PC-3 (cell line): ENCODE data around the gene MGA. TPM values are rescaled to one million over a fixed set of nuclear protein-coding genes. Genes with fewer than 3 reads are reported as not detected.

Experiments
- ATAC-seq: fragments of 200-7000 bp; cut with Tn5 transposase; 2 replicates; pipeline ENCODE4 v1.9.1; 2020; ENCODE audit warnings: mild to moderate bottlenecking, moderate library complexity
- BruUV-seq: library from RNA; stranded (reverse); fragments of 400-500 nt; replicated peaks from 2 replicates; lab custom pipeline; 2021; lab: Mats Ljungman, UMichigan
- CTCF ChIA-PET: fragments of 300-600 bp; sonication (Branson Sonifier 250); formaldehyde crosslinking; loops from one replicate; lab custom pipeline; 2022; ENCODE audit warnings: antibody characterized with exemption; lab: Charles Lee
- POLR2A ChIA-PET: fragments of 300-600 bp; sonication (Branson Sonifier 250); formaldehyde crosslinking; loops from one replicate; lab custom pipeline; 2022; ENCODE audit warnings: antibody characterized with exemption; ENCODE audit not compliant: unreplicated experiment; lab: Charles Lee
- DNase-seq: peaks from one replicate; pipeline ENCODE4 v3.0.0-alpha.2; 2015
- H2AFZ ChIP-seq: fragments of 300-600 bp; sonication (generic); 2 replicates; pipeline ENCODE4 v1.6.0; 2016; ENCODE audit warnings: antibody characterized with exemption, low read length
- H3F3A ChIP-seq: fragments of 300-600 bp; sonication (generic); one replicate; pipeline ENCODE4 v1.6.0; 2017; ENCODE audit warnings: antibody characterized with exemption, low read length, control low read depth, mild to moderate bottlenecking; ENCODE audit not compliant: unreplicated experiment
- H3K27ac ChIP-seq: fragments of 300-600 bp; sonication (generic); 2 replicates; pipeline ENCODE4 v1.5.1; 2016; ENCODE audit warnings: mild to moderate bottlenecking, low read length
- H3K27me3 ChIP-seq: fragments of 300-600 bp; sonication (generic); 2 replicates; pipeline ENCODE4 v1.6.1; 2016; ENCODE audit warnings: low read length, mixed read lengths
- H3K36me3 ChIP-seq: fragments of 300-600 bp; sonication (generic); 2 replicates; pipeline ENCODE4 v1.6.1; 2016; ENCODE audit warnings: low read depth, mixed run types, low read length, mixed read lengths
- H3K4me1 ChIP-seq: fragments of 300-600 bp; sonication (generic); 2 replicates; pipeline ENCODE4 v1.5.1; 2016; ENCODE audit warnings: low read length; ENCODE audit not compliant: insufficient read depth
- H3K4me2 ChIP-seq: fragments of 300-600 bp; sonication (generic); 2 replicates; pipeline ENCODE4 v1.6.0; 2016; ENCODE audit warnings: low read length
- H3K4me3 ChIP-seq: fragments of 300-600 bp; sonication (generic); 2 replicates; pipeline ENCODE4 v1.5.1; 2016; ENCODE audit warnings: mild to moderate bottlenecking, low read length, mixed read lengths
- H3K79me2 ChIP-seq: fragments of 300-600 bp; sonication (generic); 2 replicates; pipeline ENCODE4 v1.6.1; 2017; ENCODE audit warnings: low read length, mixed read lengths
- H3K9ac ChIP-seq: fragments of 300-600 bp; sonication (generic); 2 replicates; pipeline ENCODE4 v1.6.0; 2016; ENCODE audit warnings: mild to moderate bottlenecking, low read length
- H3K9me2 ChIP-seq: fragments of 300-600 bp; sonication (generic); replicated peaks from 2 replicates; pipeline ENCODE4 v1.6.1; 2016; ENCODE audit warnings: mixed run types, low read length, mixed read lengths
- H3K9me3 ChIP-seq: fragments of 300-600 bp; sonication (generic); 2 replicates; pipeline ENCODE4 v1.6.1; 2016; ENCODE audit warnings: low read length, mixed read lengths
- H4K20me1 ChIP-seq: fragments of 300-600 bp; sonication (generic); 2 replicates; pipeline ENCODE4 v1.6.1; 2016; ENCODE audit warnings: low read length, mixed read lengths
- EZH2 ChIP-seq: fragments of 300-600 bp; sonication (generic); IDR thresholded peaks from one replicate; pipeline ENCODE4 v1.6.1; 2017; ENCODE audit warnings: antibody characterized with exemption, mild to moderate bottlenecking, low read length; ENCODE audit not compliant: unreplicated experiment
- EZH2phosphoT487 ChIP-seq: fragments of 300-600 bp; sonication (generic); IDR thresholded peaks from 2 replicates; pipeline ENCODE4 v1.6.1; 2018; ENCODE audit warnings: mild to moderate bottlenecking, antibody characterized with exemption, low read length, borderline replicate concordance
- intact Hi-C: fragments of 100-400 bp; cut with micrococcal nuclease; formaldehyde crosslinking; loops from 2 replicates; pipeline ENCODE4 v1.9.0; 2023
- total RNA-seq: library from RNA; depleted of rRNA; stranded (reverse); fragments of >200 nt; gene quantifications from 2 replicates; pipeline ENCODE4 v1.2.3, GENCODE V29; 2014
- TF ChIP-seq, protein P1 (sequence below): fragments of 300-600 bp; sonication (generic); conservative IDR thresholded peaks from 2 replicates; pipeline ENCODE4 v1.5.1; 2017; ENCODE audit warnings: antibody characterized with exemption, low read depth, mild to moderate bottlenecking, low read length

MGA gene
- total RNA-seq, 1 experiment from 2014 or later = 21.2 TPM

DNA sequence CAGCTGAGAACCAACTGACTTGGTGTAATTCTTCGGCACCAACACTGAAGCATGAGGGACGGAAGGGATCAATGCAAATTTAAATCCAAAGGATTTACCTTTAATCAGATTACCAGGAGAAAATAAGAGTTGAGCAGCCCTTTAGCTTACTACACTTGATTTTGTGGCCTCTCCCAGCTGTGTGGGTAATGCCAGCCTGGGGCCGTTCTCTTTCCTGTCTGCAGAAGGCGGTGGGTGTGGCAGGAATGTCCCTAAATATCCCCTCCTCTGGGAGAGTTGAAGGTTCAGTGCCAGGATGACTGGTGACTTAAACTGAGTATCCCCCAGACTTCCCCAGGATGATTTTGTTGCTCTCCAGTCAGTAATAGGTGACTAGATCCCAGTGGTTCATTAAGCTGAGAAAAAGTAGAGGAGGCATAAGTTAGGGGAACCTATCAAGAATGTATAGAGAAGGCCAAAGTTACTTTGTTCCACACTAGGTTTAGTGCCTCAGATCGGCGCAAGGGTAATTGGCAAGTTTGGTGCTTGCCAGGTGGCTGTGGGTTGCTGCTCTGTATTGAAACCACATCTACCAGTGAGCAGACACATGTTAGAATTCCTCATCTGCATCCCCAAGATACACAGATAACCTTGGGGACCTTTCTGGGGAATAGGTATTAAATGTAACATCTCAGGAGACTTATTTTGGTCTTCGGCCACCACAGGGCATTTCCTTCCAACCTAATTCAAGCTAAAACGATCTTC, 137.2 kb downstream of the MGA start:
- Histone ChIP-seq H3K4me2 (peak overlapping the region; percentile 30), H3F3A (peaks cover 14% of the 10 kb centered on the region), H3K9me2 (no peaks in the 10 kb centered on the region), H3K9me3 (no peaks in the 10 kb centered on the region), H3K27me3 (no peaks in the 10 kb centered on the region), H3K9ac (peak overlapping the region; percentile 10), H3K27ac (peak overlapping the region; percentile 60), H3K79me2 (peaks cover 53% of the 10 kb centered on the region), H3K4me1 (peaks cover 58% of the 10 kb centered on the region), H4K20me1 (no peaks in the 10 kb centered on the region), H3K36me3 (peaks cover 10% of the 10 kb centered on the region), H2AFZ (no peak overlapping the region; the same call in 1 of the 2 replicates), H3K4me3 (no peak overlapping the region)
- POLR2A ChIA-PET = interaction anchor here (0.5 kb wide), 1 partner anchor 548 kb away, joined by 45 read pairs; no protein-coding TSS in a partner anchor
- peak; percentile 52 for DNase-seq
- CTCF ChIA-PET = interaction anchor here (1.2 kb wide), 1 partner anchor 23 kb away, joined by 3 read pairs; the partner anchor contains the start of gene MAPKBP1
- intact Hi-C loops = no loop called here
- ATAC-seq = 0 out of 2 replicates have a peak, but pooled peaks have one; percentile 12
- TF ChIP-seq, protein P1, sequence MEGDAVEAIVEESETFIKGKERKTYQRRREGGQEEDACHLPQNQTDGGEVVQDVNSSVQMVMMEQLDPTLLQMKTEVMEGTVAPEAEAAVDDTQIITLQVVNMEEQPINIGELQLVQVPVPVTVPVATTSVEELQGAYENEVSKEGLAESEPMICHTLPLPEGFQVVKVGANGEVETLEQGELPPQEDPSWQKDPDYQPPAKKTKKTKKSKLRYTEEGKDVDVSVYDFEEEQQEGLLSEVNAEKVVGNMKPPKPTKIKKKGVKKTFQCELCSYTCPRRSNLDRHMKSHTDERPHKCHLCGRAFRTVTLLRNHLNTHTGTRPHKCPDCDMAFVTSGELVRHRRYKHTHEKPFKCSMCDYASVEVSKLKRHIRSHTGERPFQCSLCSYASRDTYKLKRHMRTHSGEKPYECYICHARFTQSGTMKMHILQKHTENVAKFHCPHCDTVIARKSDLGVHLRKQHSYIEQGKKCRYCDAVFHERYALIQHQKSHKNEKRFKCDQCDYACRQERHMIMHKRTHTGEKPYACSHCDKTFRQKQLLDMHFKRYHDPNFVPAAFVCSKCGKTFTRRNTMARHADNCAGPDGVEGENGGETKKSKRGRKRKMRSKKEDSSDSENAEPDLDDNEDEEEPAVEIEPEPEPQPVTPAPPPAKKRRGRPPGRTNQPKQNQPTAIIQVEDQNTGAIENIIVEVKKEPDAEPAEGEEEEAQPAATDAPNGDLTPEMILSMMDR = no peak
- no peak for TF ChIP-seq EZH2phosphoT487
- TF ChIP-seq EZH2 = no peak
- BruUV-seq = no TSS peak

DNA sequence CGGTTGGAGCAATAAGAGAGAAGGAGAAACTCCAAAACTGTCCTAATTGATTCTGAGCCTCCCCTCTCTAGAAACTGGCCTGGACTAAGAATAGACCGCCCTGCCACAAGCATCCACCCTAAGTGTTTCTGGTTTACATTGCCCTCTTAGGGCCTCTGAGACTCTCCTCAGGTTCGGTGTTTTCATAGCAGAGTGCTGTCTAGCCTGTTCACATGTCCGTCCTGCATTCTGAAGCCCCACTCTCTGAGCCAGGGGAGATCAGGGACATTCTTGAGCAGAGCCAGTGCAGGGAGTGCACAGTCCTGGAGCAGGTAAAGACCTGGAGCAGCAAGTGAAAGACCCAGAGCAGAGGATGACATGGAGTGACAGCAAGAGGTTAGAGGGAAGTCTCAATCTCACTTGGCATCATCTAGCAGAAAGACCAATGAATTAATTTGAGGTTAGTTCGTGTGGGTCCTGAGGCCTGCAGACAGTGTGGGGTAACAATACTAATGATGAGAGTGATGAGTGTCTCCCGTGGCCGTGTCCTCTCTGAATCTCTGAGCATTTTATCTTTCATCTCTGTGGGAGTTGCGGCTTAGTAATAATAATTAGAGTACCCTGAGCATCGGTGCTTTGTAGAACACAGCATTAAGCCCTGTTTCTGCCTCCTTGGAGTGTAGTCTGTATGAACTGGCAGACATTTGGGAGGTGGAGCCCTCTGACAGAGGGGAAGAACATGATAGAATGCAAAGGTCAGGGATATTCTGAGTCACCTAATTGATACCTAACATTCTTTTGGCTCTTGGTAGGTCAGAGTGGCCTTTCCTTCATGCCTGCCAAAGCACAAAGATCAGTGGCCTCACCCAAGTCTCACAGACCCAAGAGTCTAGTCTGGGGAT, 138.6 kb downstream of the MGA start:
- no TSS peak for BruUV-seq
- TF ChIP-seq, protein P1 = no peak
- TF ChIP-seq EZH2phosphoT487 = no peak
- TF ChIP-seq EZH2 = no peak
- H3K9me3 ChIP-seq = no peaks in the 10 kb centered on the region
- CTCF ChIA-PET = no interaction called here
- no peak overlapping the region for H3K27ac ChIP-seq
- H3F3A ChIP-seq = peaks cover 14% of the 10 kb centered on the region
- intact Hi-C loops = no loop called here
- no peak overlapping the region for H3K4me3 ChIP-seq
- H2AFZ ChIP-seq = no peak overlapping the region
- peaks cover 50% of the 10 kb centered on the region for H3K79me2 ChIP-seq
- peak overlapping the region; percentile 27; the same call in 1 of the 2 replicates for H3K4me2 ChIP-seq
- H3K9me2 ChIP-seq = no peaks in the 10 kb centered on the region
- ATAC-seq (no peak), DNase-seq (peak; percentile 46)
- H4K20me1 ChIP-seq = no peaks in the 10 kb centered on the region
- no peaks in the 10 kb centered on the region for H3K27me3 ChIP-seq
- peaks cover 10% of the 10 kb centered on the region for H3K36me3 ChIP-seq
- POLR2A ChIA-PET = no interaction called here
- peaks cover 60% of the 10 kb centered on the region for H3K4me1 ChIP-seq
- no peak overlapping the region for H3K9ac ChIP-seq
